OCI-LY7 (cell line): ENCODE results near the gene MYEOV. TPM values are rescaled to one million over a fixed set of nuclear protein-coding genes. Genes with fewer than 3 reads are reported as not detected.

ENCODE experiments used
- BruUV-seq: library from RNA; stranded (reverse); fragments of 400-500 nt; replicated peaks from 2 replicates; lab custom pipeline; 2021; lab: Mats Ljungman, UMichigan
- CTCF ChIA-PET: fragments of 300-600 bp; sonication (Branson Sonifier 250); formaldehyde crosslinking; loops from one replicate; lab custom pipeline; 2022; ENCODE audit warnings: antibody characterized with exemption; ENCODE audit not compliant: unreplicated experiment; lab: Charles Lee
- POLR2A ChIA-PET: fragments of 300-600 bp; sonication (Branson Sonifier 250); formaldehyde crosslinking; loops from one replicate; lab custom pipeline; 2022; ENCODE audit warnings: antibody characterized with exemption; lab: Charles Lee
- DNase-seq: peaks from one replicate; pipeline ENCODE4 v3.0.0-alpha.2; 2015; ENCODE audit warnings: low spot score
- H2AFZ ChIP-seq: fragments of 200-600 bp; sonication (generic), shearing (Covaris generic); 2 replicates; pipeline ENCODE4 v1.6.1; 2014; ENCODE audit warnings: mild to moderate bottlenecking, antibody characterized with exemption, low read length, moderate library complexity
- H3K27ac ChIP-seq: fragments of 200-600 bp; sonication (generic); 2 replicates; pipeline ENCODE4 v1.5.1; 2014; ENCODE audit warnings: mixed run types, low read depth, mild to moderate bottlenecking, moderate library complexity, low read length, inconsistent platforms; ENCODE audit not compliant: poor library complexity, severe bottlenecking
- H3K36me3 ChIP-seq: fragments of 200-600 bp; sonication (generic); 2 replicates; pipeline ENCODE4 v1.6.1; 2014; ENCODE audit warnings: mild to moderate bottlenecking, antibody characterized with exemption, low read length, moderate library complexity, mixed read lengths; ENCODE audit not compliant: insufficient read depth
- H3K4me1 ChIP-seq: fragments of 200-600 bp; sonication (generic); 2 replicates; pipeline ENCODE4 v1.5.1; 2014; ENCODE audit warnings: mild to moderate bottlenecking, low read length; ENCODE audit not compliant: insufficient read depth, poor library complexity, severe bottlenecking
- H3K4me2 ChIP-seq: fragments of 200-600 bp; sonication (generic); 2 replicates; pipeline ENCODE4 v1.6.1; 2014; ENCODE audit warnings: mild to moderate bottlenecking, low read length
- H3K4me3 ChIP-seq: fragments of 200-600 bp; sonication (generic); 2 replicates; pipeline ENCODE4 v1.5.1; 2014; ENCODE audit warnings: mild to moderate bottlenecking, low read depth, low read length; ENCODE audit not compliant: poor library complexity, severe bottlenecking
- H3K79me2 ChIP-seq: fragments of 200-600 bp; sonication (generic); 2 replicates; pipeline ENCODE4 v1.6.1; 2016; ENCODE audit warnings: low read depth, mild to moderate bottlenecking, low read length, moderate library complexity, mixed read lengths; ENCODE audit not compliant: insufficient read depth
- H3K9me2 ChIP-seq: fragments of 200-600 bp; sonication (generic); 2 replicates; pipeline ENCODE4 v1.6.1; 2016; ENCODE audit warnings: mild to moderate bottlenecking, low read length, mixed read lengths; ENCODE audit not compliant: insufficient read depth
- H3K9me3 ChIP-seq: fragments of 200-600 bp; sonication (generic); 2 replicates; pipeline ENCODE4 v1.6.1; 2014; ENCODE audit warnings: mild to moderate bottlenecking, mixed run types, low read length, mixed read lengths
- H4K20me1 ChIP-seq: fragments of 200-600 bp; sonication (generic); 2 replicates; pipeline ENCODE4 v1.6.1; 2014; ENCODE audit warnings: mild to moderate bottlenecking, antibody characterized with exemption, low read length, moderate library complexity, mixed read lengths; ENCODE audit not compliant: insufficient read depth
- CTCF ChIP-seq: fragments of 200-600 bp; sonication (generic); conservative IDR thresholded peaks from 2 replicates; pipeline ENCODE4 v1.5.1; 2014; ENCODE audit warnings: mild to moderate bottlenecking, antibody characterized with exemption, low read length, moderate library complexity, mixed read lengths
- EZH2phosphoT487 ChIP-seq: fragments of 200-600 bp; sonication (generic); IDR thresholded peaks from 2 replicates; pipeline ENCODE4 v1.6.1; 2018; ENCODE audit warnings: low read depth, borderline replicate concordance, mild to moderate bottlenecking, mixed run types, antibody characterized with exemption, low read length, moderate library complexity, mixed read lengths
- intact Hi-C: fragments of 100-400 bp; cut with micrococcal nuclease; formaldehyde crosslinking; loops from one replicate; pipeline ENCODE4 v1.10.0; 2022; ENCODE audit not compliant: unreplicated experiment
- total RNA-seq, 2 experiments: library from RNA; depleted of rRNA in 1 of 2; stranded (reverse); fragments of >200 nt in 1 of 2; shearing (Covaris generic) in 1 of 2; gene quantifications; 2 replicates each; pipeline ENCODE4 v1.2.3, GENCODE V29; 2014 to 2022

Gene MYEOV
- total RNA-seq, 2 experiments from 2014 or later: 3.2 to 7.7 TPM

DNA sequence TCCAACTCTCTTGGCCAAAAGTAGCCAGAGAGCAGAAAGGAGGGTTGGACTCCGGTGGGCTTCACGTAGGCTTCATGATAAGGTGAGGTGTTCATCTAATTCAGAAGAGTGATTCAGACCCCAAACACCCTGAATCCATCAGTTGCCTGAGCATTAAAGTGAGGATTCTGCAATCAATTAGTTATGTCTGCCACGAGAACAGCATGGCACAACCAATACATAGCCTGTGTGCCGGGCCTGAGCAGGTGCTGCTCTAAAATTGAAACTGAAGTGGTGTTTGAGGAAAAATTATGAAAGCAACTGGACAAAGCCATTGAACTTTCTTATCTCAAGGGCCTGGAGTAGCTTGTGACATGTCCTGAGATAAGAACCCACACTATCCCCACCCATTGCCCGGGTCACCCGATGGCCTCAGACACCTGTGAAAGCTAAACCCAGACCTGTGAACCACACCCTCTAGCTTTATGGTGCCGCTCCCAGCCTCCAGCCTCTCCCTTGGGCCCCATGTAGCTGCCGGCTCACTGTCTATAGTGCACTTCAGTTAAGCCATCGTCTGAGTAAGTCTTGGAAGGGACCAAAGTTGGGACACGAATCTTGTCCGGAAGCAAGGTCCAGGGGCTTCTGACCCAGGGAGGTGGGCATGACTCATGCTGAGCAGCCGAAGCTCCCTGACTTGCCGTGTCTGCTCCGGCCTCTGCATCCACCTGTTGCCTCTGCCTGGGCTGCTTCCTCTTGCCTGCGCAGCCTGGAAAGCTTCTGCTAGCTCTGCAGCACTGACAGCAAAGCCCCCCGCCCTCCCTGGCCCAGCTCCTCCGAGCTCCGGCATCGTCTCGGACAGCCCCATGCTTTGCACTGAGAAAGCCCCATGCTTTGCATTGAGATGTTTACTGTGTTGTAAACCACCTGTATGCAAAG lies 5.7 kb upstream of the MYEOV start:
- H4K20me1 ChIP-seq: no peaks in the 10 kb centered on the region
- no peaks in the 10 kb centered on the region for H3K79me2 ChIP-seq
- POLR2A ChIA-PET: no interaction called here
- H3K9me3 ChIP-seq: no peaks in the 10 kb centered on the region
- BruUV-seq: no TSS peak
- intact Hi-C loops: no loop called here
- peaks cover 26% of the 10 kb centered on the region for H3K4me1 ChIP-seq
- H3K4me3 ChIP-seq: peak overlapping the region; percentile 62
- H3K4me2 ChIP-seq: peak overlapping the region; percentile 50
- no peaks in the 10 kb centered on the region for H3K9me2 ChIP-seq
- CTCF ChIA-PET: interaction anchor here (0.6 kb wide), 2 partner anchors 37 to 48 kb away, joined by 3 read pairs; no protein-coding TSS in a partner anchor
- H3K27ac ChIP-seq: peak overlapping the region; percentile 74
- no peaks in the 10 kb centered on the region for H3K36me3 ChIP-seq
- TF ChIP-seq EZH2phosphoT487 (no peak), CTCF (no peak)
- peak; percentile 80 for DNase-seq
- H2AFZ ChIP-seq: peak overlapping the region; percentile 52; the same call in 1 of the 2 replicates

GRCh38 chr11:69288883-69289242 lies 5.1 kb upstream of the MYEOV start:
- peak overlapping the region; percentile 74 for H3K27ac ChIP-seq
- H3K4me1 ChIP-seq: peaks cover 32% of the 10 kb centered on the region
- no peaks in the 10 kb centered on the region for H3K79me2 ChIP-seq
- H3K36me3 ChIP-seq: no peaks in the 10 kb centered on the region
- no TSS peak for BruUV-seq
- H2AFZ ChIP-seq: peak overlapping the region; percentile 52; the same call in 1 of the 2 replicates
- ChIA-PET CTCF (no interaction called here), POLR2A (interaction anchor here (0.6 kb wide), 1 partner anchor 350 kb away, joined by 3 read pairs; no protein-coding TSS in a partner anchor)
- intact Hi-C loops: no loop called here
- H3K4me2 ChIP-seq: peak overlapping the region; percentile 50
- H3K9me2 ChIP-seq: no peaks in the 10 kb centered on the region
- no peaks in the 10 kb centered on the region for H4K20me1 ChIP-seq
- H3K9me3 ChIP-seq: no peaks in the 10 kb centered on the region
- no peak for DNase-seq
- H3K4me3 ChIP-seq: peak overlapping the region; percentile 62
- TF ChIP-seq EZH2phosphoT487: no peak
- TF ChIP-seq CTCF: no peak

DNA sequence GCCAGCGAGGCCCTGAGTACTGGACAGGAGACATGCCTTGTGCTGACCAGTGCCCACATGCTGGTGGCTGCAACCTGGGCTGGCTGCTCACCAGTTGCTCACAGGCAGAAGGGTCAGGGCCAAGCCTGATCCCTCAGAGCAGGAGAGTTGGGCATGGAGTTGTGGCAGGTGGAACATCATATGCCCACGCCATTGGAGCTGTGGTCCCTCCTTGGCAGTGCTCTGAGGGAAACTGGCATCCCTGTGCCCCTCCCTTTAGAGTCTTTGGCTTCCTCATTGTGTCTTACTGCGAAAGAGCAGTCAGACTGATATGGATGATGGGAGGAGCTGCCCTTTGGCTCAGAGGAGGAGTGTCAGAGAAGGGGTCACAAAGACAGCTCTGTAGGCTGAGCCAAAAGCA lies 3.1 kb upstream of the MYEOV start:
- Histone ChIP-seq H3K9me3 (no peaks in the 10 kb centered on the region), H4K20me1 (no peaks in the 10 kb centered on the region), H3K4me1 (peaks cover 50% of the 10 kb centered on the region), H3K4me3 (no peak overlapping the region), H3K36me3 (no peaks in the 10 kb centered on the region), H3K4me2 (no peak overlapping the region), H2AFZ (no peak overlapping the region), H3K79me2 (no peaks in the 10 kb centered on the region; the same call in 1 of the 2 replicates), H3K27ac (no peak overlapping the region), H3K9me2 (no peaks in the 10 kb centered on the region)
- BruUV-seq: no TSS peak
- TF ChIP-seq CTCF: no peak
- TF ChIP-seq EZH2phosphoT487: no peak
- intact Hi-C loops: loop anchor here (10.0 kb wide), 1 partner anchor 154 kb away; no protein-coding TSS in a partner anchor
- DNase-seq: no peak
- ChIA-PET POLR2A (interaction anchor here (0.6 kb wide), 1 partner anchor 123 kb away, joined by 3 read pairs; no protein-coding TSS in a partner anchor), CTCF (no interaction called here)
